GM12801 (cell line): Measurements from ENCODE around the gene KCNAB2.

ENCODE experiments used
- TF ChIP-seq, protein P1 (sequence below): IDR thresholded peaks from one replicate; pipeline ENCODE4 v1.5.1; 2011; ENCODE audit warnings: control low read depth; ENCODE audit not compliant: insufficient read length; ENCODE audit errors: extremely low read depth

The KCNAB2 gene

DNA sequence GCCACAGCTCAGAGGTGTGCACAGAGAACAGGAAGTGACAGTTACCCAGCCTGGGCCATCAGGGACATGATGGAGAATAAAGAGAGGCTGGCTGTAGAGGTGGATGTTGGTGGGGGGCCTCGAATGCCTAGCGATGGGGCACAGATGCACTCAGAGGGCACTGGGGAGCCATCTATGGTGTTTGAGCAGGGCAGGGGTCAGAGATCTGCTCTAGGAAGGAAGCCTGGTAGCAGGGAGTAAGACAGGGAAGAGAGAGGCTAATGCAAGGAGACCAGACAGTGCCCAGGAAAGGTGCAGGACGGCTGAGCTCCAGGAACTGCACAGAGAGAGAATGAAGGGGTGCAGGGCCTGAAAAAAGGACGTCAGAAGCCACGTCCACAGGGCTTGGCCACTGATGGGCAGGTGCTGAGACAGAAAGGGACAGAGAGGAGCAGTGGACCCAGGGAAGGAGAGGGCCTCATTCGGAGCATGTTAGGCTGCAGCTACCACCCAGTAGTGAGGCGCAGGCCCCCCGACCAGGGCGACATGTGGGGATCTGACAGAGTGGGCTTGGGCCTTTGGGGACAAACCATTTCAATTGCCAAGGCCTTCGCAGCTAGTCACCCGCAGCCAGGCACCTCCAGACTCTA, 1.1 kb upstream of the KCNAB2 start:
- TF ChIP-seq, protein P1, sequence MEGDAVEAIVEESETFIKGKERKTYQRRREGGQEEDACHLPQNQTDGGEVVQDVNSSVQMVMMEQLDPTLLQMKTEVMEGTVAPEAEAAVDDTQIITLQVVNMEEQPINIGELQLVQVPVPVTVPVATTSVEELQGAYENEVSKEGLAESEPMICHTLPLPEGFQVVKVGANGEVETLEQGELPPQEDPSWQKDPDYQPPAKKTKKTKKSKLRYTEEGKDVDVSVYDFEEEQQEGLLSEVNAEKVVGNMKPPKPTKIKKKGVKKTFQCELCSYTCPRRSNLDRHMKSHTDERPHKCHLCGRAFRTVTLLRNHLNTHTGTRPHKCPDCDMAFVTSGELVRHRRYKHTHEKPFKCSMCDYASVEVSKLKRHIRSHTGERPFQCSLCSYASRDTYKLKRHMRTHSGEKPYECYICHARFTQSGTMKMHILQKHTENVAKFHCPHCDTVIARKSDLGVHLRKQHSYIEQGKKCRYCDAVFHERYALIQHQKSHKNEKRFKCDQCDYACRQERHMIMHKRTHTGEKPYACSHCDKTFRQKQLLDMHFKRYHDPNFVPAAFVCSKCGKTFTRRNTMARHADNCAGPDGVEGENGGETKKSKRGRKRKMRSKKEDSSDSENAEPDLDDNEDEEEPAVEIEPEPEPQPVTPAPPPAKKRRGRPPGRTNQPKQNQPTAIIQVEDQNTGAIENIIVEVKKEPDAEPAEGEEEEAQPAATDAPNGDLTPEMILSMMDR, result no peak

DNA sequence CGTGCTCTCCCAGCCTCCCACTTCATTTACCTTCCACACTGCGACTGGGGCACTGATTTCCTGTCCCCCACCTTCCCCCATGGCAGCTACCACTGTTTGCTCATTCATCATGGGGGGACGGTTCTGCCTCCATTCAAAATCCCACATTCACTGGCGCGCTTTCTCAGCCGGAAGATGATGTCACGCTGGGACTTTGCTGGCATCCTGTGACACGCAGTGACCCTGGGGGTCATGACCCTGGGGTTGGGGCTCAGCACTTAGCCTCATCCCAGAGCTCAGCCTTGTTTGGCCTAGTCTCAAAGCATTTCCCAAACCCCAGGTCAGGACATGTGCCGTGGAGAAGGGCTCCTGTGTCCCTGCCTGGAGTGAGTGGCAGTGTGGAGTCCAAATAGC, 582 bp upstream of the KCNAB2 start:
- TF ChIP-seq, protein P1, result no peak

DNA sequence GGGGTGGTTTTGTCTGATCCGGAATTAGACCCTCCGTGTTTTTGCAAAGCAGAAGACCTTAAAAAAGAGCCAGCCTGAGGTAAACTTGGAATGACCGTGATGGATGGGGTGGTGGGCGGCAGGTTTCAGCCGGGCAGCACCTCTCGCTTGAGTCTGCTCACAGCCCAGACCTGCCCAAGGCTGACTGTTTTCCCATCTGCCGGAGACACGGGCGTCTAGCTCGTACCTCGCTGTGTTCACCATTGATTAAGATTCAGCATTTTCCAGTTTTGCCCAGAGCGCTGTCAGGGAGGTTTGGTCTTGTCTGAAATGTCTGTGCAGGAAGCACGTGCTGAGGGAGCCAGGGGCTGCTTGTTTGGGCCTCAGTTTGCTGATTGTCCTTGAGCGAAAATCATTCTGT, 591 bp downstream of the KCNAB2 start:
- TF ChIP-seq, protein P1, result no peak

DNA sequence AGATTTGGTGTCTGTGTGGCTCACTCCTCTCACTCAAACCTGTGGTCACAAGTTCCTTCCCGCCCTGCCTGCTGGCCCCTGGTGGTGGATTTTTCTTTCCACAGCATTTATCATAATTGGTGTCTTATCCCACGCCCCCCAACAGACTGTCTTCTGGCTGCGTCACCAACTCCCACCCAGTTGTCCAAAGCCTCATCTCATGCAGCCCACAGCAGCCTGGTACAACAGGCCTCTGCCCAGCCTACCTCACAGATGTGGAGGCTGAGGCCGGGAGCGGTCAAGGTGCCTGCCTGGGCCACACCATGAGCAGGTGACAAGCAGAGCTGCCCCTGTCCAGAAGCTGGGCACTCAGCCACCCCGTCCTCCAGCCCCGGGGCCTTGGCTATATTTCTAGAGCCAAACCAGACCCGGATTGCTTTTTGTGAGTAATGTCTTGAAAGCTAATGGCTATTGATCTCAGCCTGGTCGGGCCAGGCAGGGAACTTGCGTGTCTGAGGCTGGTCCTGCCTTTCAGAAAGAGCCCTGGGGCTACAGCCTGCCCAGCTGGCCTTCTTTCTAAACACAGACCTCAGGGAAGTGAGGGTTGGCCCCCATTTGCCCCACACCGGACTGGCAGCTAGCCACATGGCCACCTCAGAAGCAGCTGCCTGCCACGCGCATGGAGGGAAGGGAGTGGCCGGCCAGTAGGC, 2.6 kb downstream of the KCNAB2 start:
- TF ChIP-seq, protein P1, result no peak

DNA sequence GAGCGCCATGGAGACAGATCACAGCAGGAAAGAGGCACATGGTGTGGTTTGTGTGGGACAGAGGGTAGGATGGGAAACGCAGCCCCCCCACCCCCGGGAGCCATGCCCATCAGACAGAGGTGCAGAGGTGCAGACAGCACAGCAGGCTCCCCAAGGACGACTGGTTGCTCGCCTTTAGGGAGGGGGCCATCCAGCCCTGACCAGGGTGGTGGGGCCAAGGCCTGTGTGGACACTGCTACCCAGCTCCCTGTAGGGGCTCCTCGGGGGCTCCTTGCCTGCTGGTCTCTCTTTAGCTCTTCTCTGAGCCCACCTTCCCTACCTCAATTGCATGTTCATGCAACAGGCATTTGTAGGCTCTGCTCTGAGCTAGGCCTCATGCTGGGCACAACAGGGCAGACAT, 3.7 kb downstream of the KCNAB2 start:
- TF ChIP-seq, protein P1, result no peak

DNA sequence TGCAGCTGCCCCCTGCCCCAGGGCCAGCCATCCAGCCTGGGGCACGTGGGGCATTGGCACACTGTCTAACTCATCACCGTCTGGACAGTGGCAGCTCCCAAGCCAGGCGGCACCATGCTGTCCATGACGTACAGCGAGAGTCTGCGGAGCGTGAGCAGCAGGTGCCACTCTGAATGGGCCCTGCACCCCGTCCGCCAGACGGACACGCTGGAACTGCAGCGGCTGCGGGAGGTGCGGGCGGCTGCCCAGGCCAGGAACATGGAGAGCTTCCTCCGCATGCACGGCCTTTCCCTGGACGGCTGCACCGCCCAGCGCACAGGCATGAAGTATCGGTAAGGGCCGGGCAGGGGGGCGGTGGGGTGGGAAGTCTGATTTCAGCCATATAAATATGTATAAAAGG, 5.7 kb downstream of the KCNAB2 start:
- TF ChIP-seq, protein P1, result no peak

DNA sequence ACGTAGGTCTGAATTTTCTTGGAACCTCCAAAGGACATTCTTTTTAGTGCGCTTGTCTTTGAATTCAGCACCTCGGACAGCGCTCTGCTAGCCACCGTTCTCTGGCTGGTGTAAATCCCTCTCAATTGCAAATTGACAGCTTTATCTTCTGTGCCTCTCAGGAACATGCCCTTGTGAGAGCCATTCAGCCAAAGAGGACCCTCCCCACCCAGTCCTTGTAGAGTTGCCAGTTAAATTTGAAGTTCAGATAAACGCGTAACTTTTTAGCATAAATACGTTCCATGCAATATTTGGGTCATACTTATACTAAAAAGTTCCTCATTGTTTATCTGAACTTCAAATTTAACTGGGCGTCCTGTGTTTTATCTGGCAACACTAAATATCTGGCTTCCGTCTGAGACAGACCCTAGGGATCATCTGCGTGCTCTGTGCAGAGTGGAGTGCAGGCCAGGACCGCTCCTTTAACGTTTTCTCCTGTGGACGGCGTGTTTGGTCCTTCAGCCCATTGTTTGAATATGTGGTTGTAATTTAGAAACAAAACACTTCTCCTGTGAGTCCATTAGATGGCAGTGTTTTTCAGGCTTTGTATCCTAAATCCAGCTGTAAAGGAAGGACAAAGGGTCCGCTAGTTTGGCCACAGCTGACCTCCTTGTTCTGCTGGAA, 7.0 kb downstream of the KCNAB2 start:
- TF ChIP-seq, protein P1, result no peak
